ENCODE results near the gene PANX1.

The PANX1 gene

GRCh38 chr11:94125407-94126115 is 3.1 kb upstream of the PANX1 start:
- ChIA-PET CTCF (interaction anchor here (1.3 to 2.3 kb wide), 2 partner anchors 203 to 292 kb away, joined by 5 to 7 read pairs; no protein-coding TSS in a partner anchor), POLR2A (no interaction called here)
- DNase-seq (ENCODE audit: low read depth, low spot score) = no peak
- no peak overlapping the region for H3K4me3 ChIP-seq (ENCODE audit: low read depth, low read length)
- no peak for TF ChIP-seq CTCF (IDR thresholded peaks at IDR 0.05; ENCODE audit: insufficient read depth, low read length, missing control alignments)

GRCh38 chr11:94127638-94128037 is 1.0 kb upstream of the PANX1 start:
- POLR2A ChIA-PET = interaction anchor here (0.8 to 1.6 kb wide), 3 partner anchors 12 to 73 kb away, joined by 3 to 4 read pairs (median 3); no protein-coding TSS in a partner anchor
- no peak for TF ChIP-seq CTCF (IDR thresholded peaks at IDR 0.05; ENCODE audit: insufficient read depth, low read length, missing control alignments)
- CTCF ChIA-PET = interaction anchor here (0.8 to 1.6 kb wide), 6 partner anchors 10 to 235 kb away, joined by 3 to 6 read pairs (median 4); no protein-coding TSS in a partner anchor
- no peak for DNase-seq (ENCODE audit: low read depth, low spot score)
- H3K4me3 ChIP-seq (ENCODE audit: low read depth, low read length) = peak overlapping the region; percentile 69

- POLR2A ChIA-PET = interaction anchor here (0.7 to 2.0 kb wide), 9 partner anchors 11 to 399 kb away, joined by 3 to 5 read pairs (median 4); no protein-coding TSS in a partner anchor
- DNase-seq (ENCODE audit: low read depth, low spot score) = no peak
- TF ChIP-seq CTCF (IDR thresholded peaks at IDR 0.05; ENCODE audit: insufficient read depth, low read length, missing control alignments) = no peak
- CTCF ChIA-PET = interaction anchor here (0.8 to 1.7 kb wide), 10 partner anchors 15 to 376 kb away, joined by 3 to 6 read pairs (median 4); no protein-coding TSS in a partner anchor
- H3K4me3 ChIP-seq (ENCODE audit: low read depth, low read length) = peak overlapping the region; percentile 69
Observed at GRCh38 chr11:94128291-94128745, 323 bp upstream of the PANX1 start.

GRCh38 chr11:94129512-94130297 is 1.1 kb downstream of the PANX1 start:
- H3K4me3 ChIP-seq (ENCODE audit: low read depth, low read length) = peak overlapping the region; percentile 69
- POLR2A ChIA-PET = interaction anchor here (0.5 to 2.0 kb wide), 5 partner anchors 14 to 388 kb away, joined by 3 to 5 read pairs (median 4); partner anchors contain the start of gene C11orf54
- no peak for DNase-seq (ENCODE audit: low read depth, low spot score)
- CTCF ChIA-PET = interaction anchor here (1.3 to 1.7 kb wide), 6 partner anchors 21 to 375 kb away, joined by 5 to 6 read pairs (median 6); no protein-coding TSS in a partner anchor
- TF ChIP-seq CTCF (IDR thresholded peaks at IDR 0.05; ENCODE audit: insufficient read depth, low read length, missing control alignments) = no peak

GRCh38 chr11:94130298-94131046 is 1.8 kb downstream of the PANX1 start:
- TF ChIP-seq CTCF (IDR thresholded peaks at IDR 0.05; ENCODE audit: insufficient read depth, low read length, missing control alignments) = no peak
- H3K4me3 ChIP-seq (ENCODE audit: low read depth, low read length) = peak overlapping the region; percentile 69
- POLR2A ChIA-PET = interaction anchor here (0.5 kb wide), 1 partner anchor 389 kb away, joined by 3 read pairs; the partner anchor contains the start of gene C11orf54
- CTCF ChIA-PET = interaction anchor here (1.1 to 2.3 kb wide), 7 partner anchors 47 to 375 kb away, joined by 3 to 9 read pairs (median 6); no protein-coding TSS in a partner anchor
- peak; percentile 73 for DNase-seq (ENCODE audit: low read depth, low spot score)
